ENCODE measurements around the gene SH3GL3.

Gene SH3GL3

GRCh38 chr15:83462953-83463433 lies 15.9 kb downstream of the SH3GL3 start:
- FAIRE-seq = no peak

GRCh38 chr15:83470887-83471286 lies 23.7 kb downstream of the SH3GL3 start:
- FAIRE-seq = no peak

DNA sequence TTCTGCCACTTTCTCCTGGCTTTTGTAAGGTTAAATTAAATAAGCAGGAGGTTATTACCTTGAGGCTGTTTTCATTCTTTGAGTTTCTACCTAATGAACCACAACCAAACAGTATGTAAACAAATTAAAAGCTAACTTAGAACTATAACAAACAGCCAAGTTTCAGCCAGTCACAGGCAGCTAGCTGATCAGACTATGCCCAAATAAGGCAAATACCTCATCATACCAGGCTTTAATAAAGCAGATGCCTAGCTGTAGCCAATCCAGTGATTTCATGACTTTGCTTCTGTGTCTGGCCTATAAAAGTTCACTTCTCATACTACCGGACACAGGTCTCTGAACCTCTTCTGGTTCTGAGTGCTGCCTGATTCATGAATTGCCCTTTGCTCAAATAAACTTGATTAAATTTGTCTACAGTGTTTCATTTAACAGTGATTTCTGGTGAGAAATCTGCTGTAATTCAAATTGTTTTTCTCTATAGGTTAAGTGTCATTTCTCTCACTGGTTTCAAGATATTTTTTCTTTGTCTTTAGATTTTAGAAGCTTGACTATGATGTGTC lies 24.2 kb downstream of the SH3GL3 start:
- no peak for FAIRE-seq

DNA sequence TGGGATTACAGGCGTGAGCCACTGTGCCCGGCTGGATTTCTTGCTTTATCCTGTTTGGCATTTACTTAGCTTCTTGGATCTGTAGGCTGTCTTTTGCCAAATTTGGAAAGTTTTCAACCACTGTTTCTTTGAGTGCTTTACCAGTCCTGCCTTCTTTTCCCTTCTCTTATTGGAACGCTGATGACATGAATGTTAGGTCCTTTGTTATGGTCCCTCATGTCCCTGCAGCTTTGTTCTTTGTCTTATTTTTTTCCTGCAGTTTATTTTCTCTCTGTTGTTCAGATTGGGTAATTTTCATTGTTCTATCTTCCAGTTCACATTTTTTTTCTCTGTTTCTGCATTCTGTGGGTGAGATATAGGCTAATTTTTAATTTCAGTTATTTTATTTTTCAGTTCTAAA lies 25.0 kb downstream of the SH3GL3 start:
- no peak for FAIRE-seq

DNA sequence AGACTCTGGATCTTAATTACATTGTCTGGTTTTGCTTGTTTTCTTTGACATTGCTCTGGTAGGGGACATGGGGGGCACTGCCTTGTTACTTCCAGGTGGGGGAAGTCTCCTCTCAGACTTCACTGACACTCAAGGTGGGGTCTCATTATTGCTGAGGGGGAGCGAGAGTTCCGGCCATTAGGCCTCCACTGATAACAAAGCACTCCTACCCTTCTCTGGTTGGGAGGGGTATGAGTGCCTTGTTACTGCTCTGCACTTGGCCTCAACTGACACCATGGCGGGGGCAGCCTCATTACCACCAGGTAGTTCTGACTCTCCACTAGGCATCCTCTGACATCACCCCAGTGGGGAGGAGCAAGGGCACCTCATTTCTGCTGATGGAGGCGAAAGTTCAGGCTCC lies 25.7 kb downstream of the SH3GL3 start:
- FAIRE-seq = no peak

GRCh38 chr15:83474578-83474977 lies 27.4 kb downstream of the SH3GL3 start:
- FAIRE-seq = no peak

DNA sequence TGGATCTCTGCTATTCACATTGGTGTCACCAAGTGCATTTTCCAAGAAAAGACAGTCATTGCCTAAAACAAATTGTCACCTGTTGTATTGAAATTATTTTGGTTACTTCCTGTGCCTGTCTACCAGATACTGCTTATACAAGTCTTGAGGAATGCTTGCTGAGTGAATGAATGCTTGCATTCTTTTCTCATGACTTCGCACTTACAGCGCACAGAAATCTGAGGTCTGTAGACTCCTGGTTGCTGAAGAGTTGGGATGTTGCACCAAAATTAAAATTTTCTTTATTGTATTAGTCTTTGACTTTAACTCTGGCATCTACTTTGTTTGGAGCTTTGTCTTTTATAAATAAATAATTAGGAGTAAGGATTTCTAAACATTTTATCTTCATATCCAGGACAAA lies 28.4 kb downstream of the SH3GL3 start:
- no peak for FAIRE-seq

- FAIRE-seq = no peak
Measured at GRCh38 chr15:83476066-83476465, 28.9 kb downstream of the SH3GL3 start.

GRCh38 chr15:83476708-83477107 lies 29.6 kb downstream of the SH3GL3 start:
- FAIRE-seq = no peak

GRCh38 chr15:83477172-83477807 lies 30.1 kb downstream of the SH3GL3 start:
- no peak for FAIRE-seq

GRCh38 chr15:83477808-83478537 lies 30.8 kb downstream of the SH3GL3 start:
- FAIRE-seq = no peak

DNA sequence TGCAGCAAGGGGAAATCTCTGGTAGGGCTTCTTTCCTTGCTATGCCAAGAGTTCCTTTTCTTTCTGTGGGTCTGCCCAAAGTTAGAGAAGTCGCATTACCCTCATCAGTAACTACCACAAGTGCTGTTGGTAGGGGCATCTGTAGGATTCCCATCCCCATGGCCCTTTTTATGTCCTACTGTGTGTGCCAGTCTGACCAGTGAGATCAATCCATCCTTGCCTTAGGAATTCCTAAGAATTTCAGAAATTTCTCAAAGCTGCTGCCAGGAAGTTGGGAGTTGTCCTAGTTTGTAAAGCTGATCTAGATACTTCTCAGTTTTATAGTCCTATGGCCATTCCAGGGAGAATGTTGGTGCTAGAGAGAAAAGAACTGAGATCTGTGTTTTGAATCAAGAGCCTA lies 36.5 kb downstream of the SH3GL3 start:
- FAIRE-seq = no peak

DNA sequence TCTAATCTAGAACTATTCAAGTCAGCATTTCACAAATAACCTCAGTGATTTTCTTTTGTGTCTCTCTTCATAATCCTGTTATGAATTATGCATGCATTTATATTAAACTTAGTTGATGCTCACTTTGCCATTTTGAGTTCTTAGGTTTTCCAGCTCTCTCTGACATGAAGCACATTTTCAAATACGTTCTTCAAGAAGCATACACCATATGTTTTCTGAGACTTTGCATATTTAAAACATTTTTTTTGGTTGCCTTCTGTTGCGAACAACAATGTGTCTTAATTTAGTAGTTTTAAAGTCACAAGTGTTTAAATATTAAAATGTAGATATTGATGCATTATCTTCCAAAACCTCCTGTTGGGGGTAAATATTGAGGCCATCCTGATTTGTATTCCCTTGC lies 37.5 kb downstream of the SH3GL3 start:
- no peak for FAIRE-seq

- no peak for FAIRE-seq
Measured at GRCh38 chr15:83486363-83486762, 39.2 kb downstream of the SH3GL3 start.

- no peak for FAIRE-seq
Measured at GRCh38 chr15:83487519-83487918, 40.4 kb downstream of the SH3GL3 start.

GRCh38 chr15:83489690-83490089 lies 42.5 kb downstream of the SH3GL3 start:
- no peak for FAIRE-seq

DNA sequence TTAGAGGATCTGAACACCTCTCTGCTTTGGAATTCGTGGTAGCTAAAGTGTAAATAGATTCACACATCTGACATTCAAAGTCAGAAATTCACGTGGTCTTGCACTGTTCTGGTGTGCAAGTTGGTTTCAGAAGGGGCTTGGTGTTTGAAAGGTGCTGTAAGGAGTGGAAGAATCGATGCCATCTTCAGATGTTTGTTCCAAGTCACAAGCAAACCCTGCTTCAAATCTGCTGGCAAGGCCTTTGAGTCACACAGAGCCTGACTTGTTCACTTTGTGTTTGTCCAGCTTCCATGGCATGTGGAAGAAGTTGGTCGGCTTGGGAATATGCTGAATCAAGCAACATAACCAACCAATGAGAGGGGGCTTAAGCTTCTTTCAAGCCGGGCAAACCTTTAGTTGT lies 44.3 kb downstream of the SH3GL3 start:
- FAIRE-seq = no peak

DNA sequence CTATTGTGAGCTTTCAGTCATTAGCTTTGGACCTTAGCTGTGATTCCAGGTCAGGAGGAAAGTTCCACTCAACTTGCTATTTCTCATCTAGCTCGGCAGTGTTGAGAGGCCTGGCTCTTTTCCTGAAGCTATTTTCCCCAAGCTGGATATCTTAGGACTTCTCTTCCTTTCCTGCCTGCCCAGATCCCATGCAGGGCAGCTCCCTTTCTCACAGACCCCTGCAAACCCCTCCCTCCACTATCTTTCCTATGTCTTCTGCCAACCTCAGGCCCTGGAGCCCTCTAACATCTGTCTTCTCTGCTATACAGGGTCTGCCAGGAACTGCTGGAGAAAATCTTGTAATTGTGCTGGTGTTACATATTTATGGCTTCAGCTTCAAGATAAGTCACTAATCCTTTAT lies 49.6 kb downstream of the SH3GL3 start:
- FAIRE-seq = no peak

DNA sequence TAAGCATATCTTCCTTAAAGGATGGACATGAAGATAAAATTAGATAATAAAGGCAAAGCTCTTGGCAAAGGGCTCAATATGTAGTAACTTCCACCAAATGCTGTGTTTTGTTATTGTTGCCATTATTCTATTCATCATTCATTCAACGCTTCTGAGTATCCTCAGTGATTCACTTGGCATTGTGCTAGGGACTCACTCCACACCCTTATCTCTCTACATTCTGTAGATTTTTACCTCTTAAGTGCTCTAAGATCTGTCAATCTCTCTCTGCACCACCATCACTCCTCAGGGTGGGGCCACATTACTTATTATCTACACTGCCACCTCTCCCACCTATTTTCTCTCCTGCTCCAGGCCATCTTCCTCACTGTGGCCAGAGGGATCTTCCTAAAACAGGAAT lies 51.2 kb downstream of the SH3GL3 start:
- no peak for FAIRE-seq

- FAIRE-seq = no peak
Measured at GRCh38 chr15:83498801-83499200, 51.7 kb downstream of the SH3GL3 start.

DNA sequence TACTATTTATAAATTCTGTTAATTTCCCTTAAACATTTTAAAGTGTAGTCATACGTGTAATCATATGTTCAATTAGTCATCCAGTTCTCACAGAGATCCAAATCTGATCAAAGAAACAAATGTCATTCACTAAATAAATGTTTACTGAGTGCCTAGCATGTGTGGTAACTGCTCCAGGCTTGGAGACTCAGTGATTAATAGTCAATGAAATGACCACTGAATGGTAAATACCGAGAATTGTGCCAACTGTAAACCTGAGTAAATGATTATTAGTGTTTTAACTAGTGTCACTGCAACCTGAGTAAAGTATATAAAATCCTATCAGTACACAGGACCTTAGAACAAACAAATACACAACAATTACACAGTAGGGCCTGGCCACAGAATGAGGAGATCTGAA lies 52.3 kb downstream of the SH3GL3 start:
- no peak for FAIRE-seq

GRCh38 chr15:83503595-83504364 lies 56.6 kb downstream of the SH3GL3 start:
- no peak for FAIRE-seq

- no peak for FAIRE-seq
Measured at GRCh38 chr15:83504365-83504764, 57.2 kb downstream of the SH3GL3 start.
